ENCODE measurements around the gene SLC35F6.
"Not testable (repeated sequence)": the region's sequence is repeated elsewhere in the genome, so short reads cannot be mapped to it uniquely, and the experiment has no call there.

The SLC35F6 gene

DNA sequence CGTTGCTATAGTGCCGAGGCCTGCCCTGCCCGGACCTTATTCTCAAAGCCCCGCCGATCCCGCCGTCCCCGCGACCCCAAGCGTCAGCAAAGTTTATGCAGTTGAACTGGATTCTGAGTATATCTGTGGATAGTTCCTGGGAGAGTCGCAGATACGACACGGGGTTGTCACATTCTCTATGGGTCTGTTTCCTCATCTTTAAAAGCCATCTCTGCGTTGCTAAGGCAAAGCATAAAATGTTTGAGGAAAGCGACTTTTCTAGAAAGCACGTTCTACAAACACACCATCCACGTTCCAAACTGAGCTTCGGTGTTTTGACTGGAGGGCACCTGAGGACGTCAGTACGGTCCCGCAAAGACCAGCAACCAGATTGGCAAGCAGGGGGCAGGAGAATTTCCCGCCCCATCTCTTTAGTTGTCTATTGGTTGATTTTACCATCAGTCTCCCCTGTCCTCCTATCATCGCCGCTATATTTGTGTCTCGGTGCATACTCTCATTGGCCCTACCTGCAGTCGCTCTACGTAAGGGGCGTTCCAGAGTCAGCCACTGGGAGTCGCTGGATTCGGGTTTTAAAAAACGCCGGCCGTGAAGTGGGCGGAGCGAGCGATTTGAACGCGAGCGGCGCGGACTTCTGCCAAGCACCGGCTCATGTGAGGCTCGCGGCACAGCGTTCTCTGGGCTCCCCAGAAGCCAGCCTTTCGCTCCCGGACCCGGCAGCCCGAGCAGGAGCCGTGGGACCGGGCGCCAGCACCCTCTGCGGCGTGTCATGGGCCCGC, 21.5 kb downstream of the SLC35F6 start, which contains the start of gene CENPA:
Gene CENPA (plus strand): TSS at position 626 of the 776 bp plus-strand sequence. CDS start 141 bp downstream, at position 767.
- peak within 1 kb of the TSS; percentile 63 for H3K4me3 ChIP-seq (ENCODE audit: low read depth, low read length)
- peak within 1 kb of the TSS; percentile 75 for H3K27ac ChIP-seq
- TF ChIP-seq, protein P1, sequence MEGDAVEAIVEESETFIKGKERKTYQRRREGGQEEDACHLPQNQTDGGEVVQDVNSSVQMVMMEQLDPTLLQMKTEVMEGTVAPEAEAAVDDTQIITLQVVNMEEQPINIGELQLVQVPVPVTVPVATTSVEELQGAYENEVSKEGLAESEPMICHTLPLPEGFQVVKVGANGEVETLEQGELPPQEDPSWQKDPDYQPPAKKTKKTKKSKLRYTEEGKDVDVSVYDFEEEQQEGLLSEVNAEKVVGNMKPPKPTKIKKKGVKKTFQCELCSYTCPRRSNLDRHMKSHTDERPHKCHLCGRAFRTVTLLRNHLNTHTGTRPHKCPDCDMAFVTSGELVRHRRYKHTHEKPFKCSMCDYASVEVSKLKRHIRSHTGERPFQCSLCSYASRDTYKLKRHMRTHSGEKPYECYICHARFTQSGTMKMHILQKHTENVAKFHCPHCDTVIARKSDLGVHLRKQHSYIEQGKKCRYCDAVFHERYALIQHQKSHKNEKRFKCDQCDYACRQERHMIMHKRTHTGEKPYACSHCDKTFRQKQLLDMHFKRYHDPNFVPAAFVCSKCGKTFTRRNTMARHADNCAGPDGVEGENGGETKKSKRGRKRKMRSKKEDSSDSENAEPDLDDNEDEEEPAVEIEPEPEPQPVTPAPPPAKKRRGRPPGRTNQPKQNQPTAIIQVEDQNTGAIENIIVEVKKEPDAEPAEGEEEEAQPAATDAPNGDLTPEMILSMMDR (IDR thresholded peaks at IDR 0.05; ENCODE audit: low read depth, low read length) = no peak
- DNase-seq = peak; percentile 99
- H3K27me3 ChIP-seq (ENCODE audit: insufficient read depth, low read depth, severe bottlenecking) = no peaks in the 10 kb centered on the region
- peaks cover 42% of the 10 kb centered on the region for H3K36me3 ChIP-seq
- peaks cover 4% of the 10 kb centered on the region for H3K9me3 ChIP-seq (ENCODE audit: severe bottlenecking)

DNA sequence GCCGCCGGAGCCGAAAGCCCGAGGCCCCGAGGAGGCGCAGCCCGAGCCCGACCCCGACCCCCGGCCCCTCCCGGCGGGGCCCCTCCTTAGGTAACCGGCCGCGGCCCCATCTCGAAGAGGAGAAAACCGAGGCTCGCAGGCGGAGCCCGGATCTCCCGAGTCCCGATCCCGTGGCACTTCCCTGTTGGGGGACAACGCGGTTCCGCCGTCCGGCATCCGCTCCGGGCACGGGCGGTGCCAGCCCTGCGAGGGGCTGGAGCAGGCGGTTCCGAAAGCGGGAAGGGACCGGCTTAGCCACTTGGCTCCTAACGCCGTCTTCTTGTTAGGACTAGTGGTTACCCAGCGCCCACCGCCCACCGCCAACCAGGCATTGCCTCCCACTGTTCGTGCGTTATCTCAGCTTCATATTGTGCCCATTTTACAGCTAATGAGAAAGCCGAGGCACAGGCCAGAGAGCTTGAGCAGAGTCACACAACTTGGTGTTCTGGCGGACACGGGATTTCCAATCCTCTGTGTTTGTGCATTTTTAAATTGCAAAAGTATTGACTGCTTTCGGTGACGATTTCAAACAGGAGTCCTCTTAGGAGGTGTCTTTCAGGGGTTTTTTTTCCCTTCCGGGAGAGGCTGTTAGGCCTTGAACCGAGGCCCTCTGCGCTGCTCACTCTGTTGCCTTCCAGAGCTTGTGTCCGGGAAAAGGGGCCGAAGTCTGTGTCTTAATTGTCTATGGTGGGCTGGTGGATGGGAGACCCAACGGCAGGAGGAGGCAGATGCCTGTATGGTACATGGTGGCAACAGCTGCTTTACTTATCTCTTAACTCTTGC, 22.3 kb downstream of the SLC35F6 start:
- H3K9me3 ChIP-seq (ENCODE audit: severe bottlenecking) = peaks cover 6% of the 10 kb centered on the region
- no peak for DNase-seq
- H3K27me3 ChIP-seq (ENCODE audit: insufficient read depth, low read depth, severe bottlenecking) = no peaks in the 10 kb centered on the region
- H3K36me3 ChIP-seq = peaks cover 43% of the 10 kb centered on the region
- peak overlapping the region; percentile 63 for H3K4me3 ChIP-seq (ENCODE audit: low read depth, low read length)
- TF ChIP-seq, protein P1 (IDR thresholded peaks at IDR 0.05; ENCODE audit: low read depth, low read length) = no peak
- peak overlapping the region; percentile 75 for H3K27ac ChIP-seq

DNA sequence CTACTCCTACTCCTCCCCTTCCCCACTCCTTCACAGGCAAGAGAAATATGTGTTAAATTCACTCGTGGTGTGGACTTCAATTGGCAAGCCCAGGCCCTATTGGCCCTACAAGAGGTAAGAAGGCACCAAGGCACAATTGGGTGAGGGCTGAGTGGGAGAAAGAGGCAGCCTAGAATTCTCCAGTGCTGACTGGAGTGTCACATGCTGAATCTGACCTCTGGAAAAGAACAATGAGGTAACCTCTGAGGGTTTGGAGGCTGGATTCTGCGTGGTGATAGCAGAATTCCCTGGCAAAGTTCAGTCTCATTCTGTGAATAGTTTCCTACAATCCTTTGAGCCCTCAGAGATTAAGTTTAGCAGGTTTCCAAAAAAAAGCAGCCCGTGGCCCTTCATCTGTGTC, 28.6 kb downstream of the SLC35F6 start:
- Histone ChIP-seq H3K27me3 (ENCODE audit: insufficient read depth, low read depth, severe bottlenecking) (no peaks in the 10 kb centered on the region), H3K36me3 (peaks cover 87% of the 10 kb centered on the region), H3K9me3 (ENCODE audit: severe bottlenecking) (peaks cover 6% of the 10 kb centered on the region), H3K27ac (no peak overlapping the region), H3K4me3 (ENCODE audit: low read depth, low read length) (no peak overlapping the region)
- TF ChIP-seq, protein P1 (IDR thresholded peaks at IDR 0.05; ENCODE audit: low read depth, low read length) = no peak
- DNase-seq = no peak

DNA sequence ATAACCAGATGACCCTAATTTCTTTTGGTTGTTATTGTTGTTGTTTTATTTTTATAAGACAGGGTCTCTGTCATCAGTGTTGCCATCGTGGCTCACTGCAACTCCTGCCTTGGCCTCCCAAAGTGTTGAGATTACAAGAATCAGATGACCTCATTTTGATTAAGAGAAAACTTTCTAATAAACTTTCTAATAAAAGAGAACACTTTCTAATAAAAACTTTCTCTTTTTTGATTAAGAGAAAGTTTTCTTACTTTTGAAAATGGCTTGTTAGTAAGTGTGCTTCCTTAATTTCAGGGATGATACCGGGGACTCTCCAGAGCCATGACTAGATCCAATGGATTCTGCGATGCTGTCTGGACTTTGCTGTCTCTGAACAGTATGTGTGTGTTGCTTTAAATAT, 29.4 kb downstream of the SLC35F6 start:
- Histone ChIP-seq H3K27ac (no peak overlapping the region), H3K4me3 (ENCODE audit: low read depth, low read length) (no peak overlapping the region), H3K36me3 (peaks cover 85% of the 10 kb centered on the region), H3K9me3 (ENCODE audit: severe bottlenecking) (peaks cover 6% of the 10 kb centered on the region), H3K27me3 (ENCODE audit: insufficient read depth, low read depth, severe bottlenecking) (no peaks in the 10 kb centered on the region)
- no peak for DNase-seq
- TF ChIP-seq, protein P1 (IDR thresholded peaks at IDR 0.05; ENCODE audit: low read depth, low read length) = no peak

DNA sequence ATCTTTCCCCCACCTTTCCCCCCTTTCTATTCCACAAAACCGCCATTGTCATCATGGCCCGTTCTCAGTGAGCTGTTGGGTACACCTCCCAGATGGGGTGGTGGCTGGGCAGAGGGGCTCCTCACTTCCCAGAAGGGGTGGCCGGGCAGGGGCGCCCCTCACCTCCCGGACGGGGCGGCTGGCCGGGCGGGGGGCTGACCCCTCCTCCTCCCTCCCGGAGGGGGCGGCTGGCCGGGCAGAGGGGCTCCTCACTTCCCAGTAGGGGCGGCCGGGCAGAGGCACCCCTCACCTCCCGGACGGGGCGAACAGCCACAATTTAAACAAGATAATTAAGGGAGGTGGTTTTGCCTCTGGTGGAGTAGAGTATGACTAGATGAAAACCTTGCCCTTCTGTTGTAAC, 31.1 kb downstream of the SLC35F6 start:
- H3K9me3 ChIP-seq (ENCODE audit: severe bottlenecking); H3K27me3 ChIP-seq (ENCODE audit: insufficient read depth, low read depth, severe bottlenecking); H3K4me3 ChIP-seq (ENCODE audit: low read depth, low read length); DNase-seq: not testable (repeated sequence)
- H3K36me3 ChIP-seq = peaks cover 70% of the 10 kb centered on the region
- 0 out of 2 replicates have a peak overlapping the region, but pooled peaks have one; percentile 19 for H3K27ac ChIP-seq

DNA sequence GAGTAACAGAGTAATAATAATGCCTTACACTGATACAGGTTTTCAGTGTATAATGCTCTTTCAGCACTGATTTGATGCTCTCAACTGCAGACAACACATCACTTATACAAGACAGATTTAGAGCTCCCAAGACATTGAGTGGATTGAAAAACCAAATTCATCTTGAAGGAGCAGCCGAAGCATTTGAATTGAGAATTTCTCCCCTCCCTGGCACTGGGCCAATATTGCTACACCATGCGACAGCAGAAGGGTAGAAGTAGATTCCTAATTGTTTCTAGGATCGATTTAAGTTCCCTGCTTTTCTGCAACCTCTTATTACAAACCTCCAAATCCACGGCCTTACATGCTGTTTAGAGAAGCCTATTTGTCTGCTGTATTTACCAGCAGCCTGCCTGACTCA, 37.2 kb downstream of the SLC35F6 start:
- Histone ChIP-seq H3K27ac (no peak overlapping the region), H3K9me3 (ENCODE audit: severe bottlenecking) (no peaks in the 10 kb centered on the region), H3K36me3 (peaks cover 25% of the 10 kb centered on the region), H3K27me3 (ENCODE audit: insufficient read depth, low read depth, severe bottlenecking) (no peaks in the 10 kb centered on the region), H3K4me3 (ENCODE audit: low read depth, low read length) (no peak overlapping the region)
- TF ChIP-seq, protein P1 (IDR thresholded peaks at IDR 0.05; ENCODE audit: low read depth, low read length) = no peak
- no peak for DNase-seq

All from WERI-Rb-1 (cell line).